Liver (tissue), 9 donors: ENCODE data around the gene ETFA. TPM values are rescaled to one million over a fixed set of nuclear protein-coding genes. Genes with fewer than 3 reads are reported as not detected.

Experiments used
- DNase-seq: peaks from one replicate; pipeline ENCODE4 v3.0.0-alpha.2; 2017; ENCODE audit warnings: low spot score
- H3K27ac ChIP-seq, 2 donors: one replicate each; pipeline ENCODE4 v1.7.0; 2013; ENCODE audit warnings: inconsistent platforms in 2 of 2, low read length in 2 of 2, control low read depth in 1 of 2, low read depth in 1 of 2, mild to moderate bottlenecking in 1 of 2
- H3K27me3 ChIP-seq, 4 donors: one replicate each; pipeline versions ENCODE4 v1.6.1 to v1.7.0; 2013; ENCODE audit warnings: low read length in 3 of 4, inconsistent platforms in 1 of 4, mild to moderate bottlenecking in 1 of 4, moderate library complexity in 1 of 4; ENCODE audit not compliant: control insufficient read depth in 4 of 4, insufficient read depth in 4 of 4
- H3K36me3 ChIP-seq, 4 donors: one replicate each; pipeline versions ENCODE4 v1.6.1 to v1.7.0; 2013; ENCODE audit warnings: low read length in 3 of 4, mild to moderate bottlenecking in 3 of 4, low read depth in 1 of 4, moderate library complexity in 1 of 4; ENCODE audit not compliant: control insufficient read depth in 4 of 4, insufficient read depth in 3 of 4
- H3K4me1 ChIP-seq, 4 donors: one replicate each; pipeline versions ENCODE4 v1.6.1 to v1.7.0; 2013; ENCODE audit warnings: low read length in 3 of 4, mild to moderate bottlenecking in 3 of 4, moderate library complexity in 1 of 4; ENCODE audit not compliant: control insufficient read depth in 4 of 4, insufficient read depth in 4 of 4
- H3K4me3 ChIP-seq, 3 donors: one replicate each; pipeline versions ENCODE4 v1.6.1 to v1.7.0; 2013; ENCODE audit warnings: low read length in 3 of 3, control low read depth in 1 of 3, low read depth in 1 of 3, mild to moderate bottlenecking in 1 of 3
- H3K9ac ChIP-seq, 2 donors: one replicate each; pipeline ENCODE4 v1.7.0; 2013; ENCODE audit warnings: low read length in 2 of 2, mild to moderate bottlenecking in 2 of 2, moderate library complexity in 2 of 2, control low read depth in 1 of 2, low read depth in 1 of 2
- H3K9me3 ChIP-seq, 4 donors: one replicate each; pipeline versions ENCODE4 v1.6.1 to v1.7.0; 2013; ENCODE audit warnings: low read length in 3 of 4; ENCODE audit not compliant: control insufficient read depth in 4 of 4
- EGR1 ChIP-seq, 2 donors: IDR thresholded peaks; 2 replicates each; pipeline ENCODE4 v1.6.1; 2016 to 2018; ENCODE audit warnings: antibody characterized with exemption in 2 of 2, low read depth in 2 of 2
- FOXA1 ChIP-seq: IDR thresholded peaks from 2 replicates; pipeline ENCODE4 v1.6.1; 2016; ENCODE audit warnings: antibody characterized with exemption
- FOXA2 ChIP-seq: IDR thresholded peaks from 2 replicates; pipeline ENCODE4 v1.6.1; 2016; ENCODE audit warnings: antibody characterized with exemption
- GABPA ChIP-seq, 2 donors: IDR thresholded peaks in 1 of 2; conservative IDR thresholded peaks in 1 of 2; 2 replicates each; pipeline ENCODE4 v1.6.1; 2016; ENCODE audit warnings: antibody characterized with exemption in 2 of 2, mild to moderate bottlenecking in 1 of 2, moderate library complexity in 1 of 2
- HNF4A ChIP-seq, 2 donors: conservative IDR thresholded peaks; 2 replicates each; pipeline ENCODE4 v1.6.1; 2016; ENCODE audit warnings: antibody characterized with exemption in 2 of 2, mild to moderate bottlenecking in 2 of 2
- HNF4G ChIP-seq: IDR thresholded peaks from 2 replicates; pipeline ENCODE4 v1.6.1; 2016; ENCODE audit warnings: antibody characterized with exemption
- JUND ChIP-seq, 2 donors: IDR thresholded peaks; 2 replicates each; pipeline ENCODE4 v1.6.1; 2016; ENCODE audit warnings: antibody characterized with exemption in 2 of 2
- RAD21 ChIP-seq, 2 donors: IDR thresholded peaks; 2 replicates each; pipeline ENCODE4 v1.6.1; 2016; ENCODE audit warnings: antibody characterized with exemption in 2 of 2, mild to moderate bottlenecking in 2 of 2
- RXRA ChIP-seq, 2 donors: IDR thresholded peaks; 2 replicates each; pipeline ENCODE4 v1.6.1; 2017 to 2018; ENCODE audit warnings: antibody characterized with exemption in 2 of 2, mild to moderate bottlenecking in 1 of 2
- SP1 ChIP-seq: IDR thresholded peaks from 2 replicates; pipeline ENCODE4 v1.6.1; 2018; ENCODE audit warnings: antibody characterized with exemption, mild to moderate bottlenecking
- TAF1 ChIP-seq: conservative IDR thresholded peaks from 2 replicates; pipeline ENCODE4 v1.6.1; 2016; ENCODE audit warnings: antibody characterized with exemption, mild to moderate bottlenecking
- YY1 ChIP-seq: IDR thresholded peaks from 2 replicates; pipeline ENCODE4 v1.6.1; 2016; ENCODE audit warnings: antibody characterized with exemption, mild to moderate bottlenecking
- WGBS: extraction: QIAGEN DNeasy Blood & Tissue Kit; methylation state at CpG from one replicate; pipeline ENCODE4 v1.1.7; 2013; 5-methylcytosine and 5-hydroxymethylcytosine counted together
- polyA plus RNA-seq, 2 donors: library from polyadenylated mRNA; stranded (reverse) in 1 of 2; unstranded in 1 of 2; fragments of 200-250 nt in 1 of 2; fragments of >200 nt in 1 of 2; fragmentation: Nextera tagmentation in 1 of 2; extraction: Ambion mirVana in 1 of 2; gene quantifications; one replicate each; pipeline versions ENCODE4 v1.2.1 to v1.2.3, GENCODE V29; 2013 to 2015
- total RNA-seq, 2 donors: library from RNA; depleted of rRNA; stranded (reverse); fragments of >200 nt; gene quantifications; one replicate each; pipeline ENCODE4 v1.2.3, GENCODE V29; 2014
- TF ChIP-seq, protein P1 (sequence below): IDR thresholded peaks from 2 replicates; pipeline ENCODE4 v1.6.1; 2016; ENCODE audit warnings: antibody characterized with exemption
- TF ChIP-seq, protein P2 (sequence below): IDR thresholded peaks from 2 replicates; pipeline ENCODE4 v1.6.1; 2016; ENCODE audit warnings: antibody characterized with exemption
- TF ChIP-seq, protein P3 (sequence below): fragments of 150-350 bp; IDR thresholded peaks from 2 replicates; pipeline ENCODE4 v1.5.1; 2017; ENCODE audit warnings: improper control_type of control experiment, low read depth, low read length; ENCODE audit not compliant: missing input control
- TF ChIP-seq, protein P4 (sequence below): IDR thresholded peaks from 2 replicates; pipeline ENCODE4 v1.6.1; 2016; ENCODE audit warnings: antibody characterized with exemption
- TF ChIP-seq, protein P5 (sequence below): IDR thresholded peaks from 2 replicates; pipeline ENCODE4 v1.6.1; 2016; ENCODE audit warnings: antibody characterized with exemption, mild to moderate bottlenecking
- donor health status: healthy.
- donor health status: healthy.
- donor health status: healthy.
- donor health status: healthy.
- donor health status: healthy.

ETFA gene
- total and polyA plus RNA-seq, 4 donors, result 92.6 to 342 (median 289) TPM

DNA sequence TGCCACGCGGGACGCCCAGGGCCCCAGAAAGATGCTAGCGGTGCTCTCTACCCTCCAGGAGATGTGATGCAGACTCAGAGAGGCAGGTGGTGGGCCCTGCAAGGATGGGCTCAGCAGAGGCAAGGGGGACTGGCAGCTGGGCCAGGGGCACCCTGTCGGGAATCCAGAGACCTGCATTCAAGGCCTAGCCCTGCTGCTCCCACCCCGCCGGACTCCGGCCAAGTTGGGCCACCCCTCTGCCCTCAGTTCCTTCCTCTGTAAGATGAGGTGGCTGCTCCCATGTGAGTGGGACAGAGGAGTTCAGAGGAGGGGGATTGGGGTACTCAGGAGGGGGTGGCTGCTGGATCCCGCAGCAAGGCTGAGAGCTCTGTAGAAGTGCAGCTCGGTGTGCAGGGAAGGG is 135.2 kb downstream of the ETFA start:
- DNase-seq, result no peak

DNA sequence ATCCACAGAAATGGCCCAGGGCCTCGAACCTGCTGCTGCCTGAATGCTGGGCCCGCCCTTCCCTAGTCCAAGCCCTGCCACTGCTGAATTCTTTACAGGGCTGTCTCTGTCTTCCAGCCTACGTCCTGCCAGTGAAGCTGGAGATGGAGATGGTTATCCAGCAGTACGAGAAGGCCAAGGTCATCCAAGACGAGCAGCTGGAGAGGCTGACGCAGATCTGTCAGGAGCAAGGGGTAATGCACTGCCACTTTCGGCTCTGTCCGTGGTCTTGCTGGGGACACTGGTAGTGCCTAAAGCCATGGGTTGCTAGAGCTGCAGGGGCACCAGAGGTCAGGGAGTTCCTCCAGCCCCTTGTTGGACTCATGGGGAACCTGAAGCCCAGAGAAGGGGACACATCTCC is 135.8 kb downstream of the ETFA start:
- Histone ChIP-seq H3K9me3 (no peaks in the 10 kb centered on the region), H3K27me3 (peaks cover 0 to 3% (median 0%) of the 10 kb centered on the region in 4 donors), H3K27ac (no peak overlapping the region), H3K4me1 (no peaks in the 10 kb centered on the region), H3K9ac (no peak overlapping the region), H3K36me3 (no peaks in the 10 kb centered on the region), H3K4me3 (no peak overlapping the region)
- no peak for DNase-seq
- WGBS, result 89% methylated on average over 8 of the region's 8 CpGs
- TF ChIP-seq, protein P1, sequence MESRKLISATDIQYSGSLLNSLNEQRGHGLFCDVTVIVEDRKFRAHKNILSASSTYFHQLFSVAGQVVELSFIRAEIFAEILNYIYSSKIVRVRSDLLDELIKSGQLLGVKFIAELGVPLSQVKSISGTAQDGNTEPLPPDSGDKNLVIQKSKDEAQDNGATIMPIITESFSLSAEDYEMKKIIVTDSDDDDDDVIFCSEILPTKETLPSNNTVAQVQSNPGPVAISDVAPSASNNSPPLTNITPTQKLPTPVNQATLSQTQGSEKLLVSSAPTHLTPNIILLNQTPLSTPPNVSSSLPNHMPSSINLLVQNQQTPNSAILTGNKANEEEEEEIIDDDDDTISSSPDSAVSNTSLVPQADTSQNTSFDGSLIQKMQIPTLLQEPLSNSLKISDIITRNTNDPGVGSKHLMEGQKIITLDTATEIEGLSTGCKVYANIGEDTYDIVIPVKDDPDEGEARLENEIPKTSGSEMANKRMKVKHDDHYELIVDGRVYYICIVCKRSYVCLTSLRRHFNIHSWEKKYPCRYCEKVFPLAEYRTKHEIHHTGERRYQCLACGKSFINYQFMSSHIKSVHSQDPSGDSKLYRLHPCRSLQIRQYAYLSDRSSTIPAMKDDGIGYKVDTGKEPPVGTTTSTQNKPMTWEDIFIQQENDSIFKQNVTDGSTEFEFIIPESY, result no peak
- TF ChIP-seq RXRA (IDR thresholded peaks at IDR 0.05) (no peak), YY1 (no peak), FOXA1 (no peak), JUND (IDR thresholded peaks at IDR 0.05) (no peak), TAF1 (no peak)
- TF ChIP-seq, protein P2, sequence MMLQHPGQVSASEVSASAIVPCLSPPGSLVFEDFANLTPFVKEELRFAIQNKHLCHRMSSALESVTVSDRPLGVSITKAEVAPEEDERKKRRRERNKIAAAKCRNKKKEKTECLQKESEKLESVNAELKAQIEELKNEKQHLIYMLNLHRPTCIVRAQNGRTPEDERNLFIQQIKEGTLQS, result no peak
- TF ChIP-seq, protein P3, sequence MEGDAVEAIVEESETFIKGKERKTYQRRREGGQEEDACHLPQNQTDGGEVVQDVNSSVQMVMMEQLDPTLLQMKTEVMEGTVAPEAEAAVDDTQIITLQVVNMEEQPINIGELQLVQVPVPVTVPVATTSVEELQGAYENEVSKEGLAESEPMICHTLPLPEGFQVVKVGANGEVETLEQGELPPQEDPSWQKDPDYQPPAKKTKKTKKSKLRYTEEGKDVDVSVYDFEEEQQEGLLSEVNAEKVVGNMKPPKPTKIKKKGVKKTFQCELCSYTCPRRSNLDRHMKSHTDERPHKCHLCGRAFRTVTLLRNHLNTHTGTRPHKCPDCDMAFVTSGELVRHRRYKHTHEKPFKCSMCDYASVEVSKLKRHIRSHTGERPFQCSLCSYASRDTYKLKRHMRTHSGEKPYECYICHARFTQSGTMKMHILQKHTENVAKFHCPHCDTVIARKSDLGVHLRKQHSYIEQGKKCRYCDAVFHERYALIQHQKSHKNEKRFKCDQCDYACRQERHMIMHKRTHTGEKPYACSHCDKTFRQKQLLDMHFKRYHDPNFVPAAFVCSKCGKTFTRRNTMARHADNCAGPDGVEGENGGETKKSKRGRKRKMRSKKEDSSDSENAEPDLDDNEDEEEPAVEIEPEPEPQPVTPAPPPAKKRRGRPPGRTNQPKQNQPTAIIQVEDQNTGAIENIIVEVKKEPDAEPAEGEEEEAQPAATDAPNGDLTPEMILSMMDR, result no peak

More for the DNA sequence above, 135.2 kb downstream of the ETFA start:
- H3K27ac ChIP-seq, result no peak overlapping the region
- 95% methylated on average over 10 of the region's 10 CpGs for WGBS
- peaks cover 0 to 3% (median 0%) of the 10 kb centered on the region in 4 donors for H3K27me3 ChIP-seq
- no peak overlapping the region for H3K4me3 ChIP-seq
- no peak overlapping the region for H3K9ac ChIP-seq
- no peaks in the 10 kb centered on the region for H3K4me1 ChIP-seq
- H3K9me3 ChIP-seq, result no peaks in the 10 kb centered on the region
- H3K36me3 ChIP-seq, result no peaks in the 10 kb centered on the region
- TF ChIP-seq YY1 (no peak), FOXA2 (no peak), GABPA (IDR thresholded peaks at IDR 0.05 in 1 of 2, conservative IDR thresholded peaks at IDR 0.05 in 1 of 2) (no peak), SP1 (no peak), RAD21 (IDR thresholded peaks at IDR 0.05) (no peak), HNF4G (no peak), FOXA1 (no peak), RXRA (IDR thresholded peaks at IDR 0.05) (no peak), HNF4A (conservative IDR thresholded peaks at IDR 0.05) (no peak), EGR1 (IDR thresholded peaks at IDR 0.05; ENCODE audit: low read depth in 2 of 2) (no peak), TAF1 (no peak), JUND (IDR thresholded peaks at IDR 0.05) (no peak)
- TF ChIP-seq, protein P4, sequence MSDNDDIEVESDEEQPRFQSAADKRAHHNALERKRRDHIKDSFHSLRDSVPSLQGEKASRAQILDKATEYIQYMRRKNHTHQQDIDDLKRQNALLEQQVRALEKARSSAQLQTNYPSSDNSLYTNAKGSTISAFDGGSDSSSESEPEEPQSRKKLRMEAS, result no peak
- TF ChIP-seq, protein P1, result no peak
- TF ChIP-seq, protein P5, sequence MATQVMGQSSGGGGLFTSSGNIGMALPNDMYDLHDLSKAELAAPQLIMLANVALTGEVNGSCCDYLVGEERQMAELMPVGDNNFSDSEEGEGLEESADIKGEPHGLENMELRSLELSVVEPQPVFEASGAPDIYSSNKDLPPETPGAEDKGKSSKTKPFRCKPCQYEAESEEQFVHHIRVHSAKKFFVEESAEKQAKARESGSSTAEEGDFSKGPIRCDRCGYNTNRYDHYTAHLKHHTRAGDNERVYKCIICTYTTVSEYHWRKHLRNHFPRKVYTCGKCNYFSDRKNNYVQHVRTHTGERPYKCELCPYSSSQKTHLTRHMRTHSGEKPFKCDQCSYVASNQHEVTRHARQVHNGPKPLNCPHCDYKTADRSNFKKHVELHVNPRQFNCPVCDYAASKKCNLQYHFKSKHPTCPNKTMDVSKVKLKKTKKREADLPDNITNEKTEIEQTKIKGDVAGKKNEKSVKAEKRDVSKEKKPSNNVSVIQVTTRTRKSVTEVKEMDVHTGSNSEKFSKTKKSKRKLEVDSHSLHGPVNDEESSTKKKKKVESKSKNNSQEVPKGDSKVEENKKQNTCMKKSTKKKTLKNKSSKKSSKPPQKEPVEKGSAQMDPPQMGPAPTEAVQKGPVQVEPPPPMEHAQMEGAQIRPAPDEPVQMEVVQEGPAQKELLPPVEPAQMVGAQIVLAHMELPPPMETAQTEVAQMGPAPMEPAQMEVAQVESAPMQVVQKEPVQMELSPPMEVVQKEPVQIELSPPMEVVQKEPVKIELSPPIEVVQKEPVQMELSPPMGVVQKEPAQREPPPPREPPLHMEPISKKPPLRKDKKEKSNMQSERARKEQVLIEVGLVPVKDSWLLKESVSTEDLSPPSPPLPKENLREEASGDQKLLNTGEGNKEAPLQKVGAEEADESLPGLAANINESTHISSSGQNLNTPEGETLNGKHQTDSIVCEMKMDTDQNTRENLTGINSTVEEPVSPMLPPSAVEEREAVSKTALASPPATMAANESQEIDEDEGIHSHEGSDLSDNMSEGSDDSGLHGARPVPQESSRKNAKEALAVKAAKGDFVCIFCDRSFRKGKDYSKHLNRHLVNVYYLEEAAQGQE, result no peak
- TF ChIP-seq, protein P2, result no peak
